ENCODE results near the gene PHF5A.

Gene PHF5A

GRCh38 chr22:41429232-41429950 lies 39.1 kb downstream of the PHF5A start:
- Histone ChIP-seq H3K27me3 (no peaks in the 10 kb centered on the region), H3K36me3 (peaks cover 8% of the 10 kb centered on the region), H3K4me1 (no peaks in the 10 kb centered on the region), H3K9me3 (no peaks in the 10 kb centered on the region), H3K4me3 (ENCODE audit: low read depth, low read length) (no peak overlapping the region)
- DNase-seq: no peak
- no peak for TF ChIP-seq CTCF (IDR thresholded peaks at IDR 0.05; ENCODE audit: low read depth, low read length)

- no peaks in the 10 kb centered on the region for H3K9me3 ChIP-seq
- no peak for DNase-seq
- TF ChIP-seq CTCF (IDR thresholded peaks at IDR 0.05; ENCODE audit: low read depth, low read length): no peak
- H3K36me3 ChIP-seq: no peaks in the 10 kb centered on the region
- H3K4me1 ChIP-seq: no peaks in the 10 kb centered on the region
- no peak overlapping the region for H3K4me3 ChIP-seq (ENCODE audit: low read depth, low read length)
- H3K27me3 ChIP-seq: no peaks in the 10 kb centered on the region
These were observed 42.7 kb downstream of the PHF5A start for GRCh38 chr22:41425660-41426365.

- TF ChIP-seq CTCF (IDR thresholded peaks at IDR 0.05; ENCODE audit: low read depth, low read length): no peak
- Histone ChIP-seq H3K36me3 (no peaks in the 10 kb centered on the region), H3K4me3 (ENCODE audit: low read depth, low read length) (no peak overlapping the region), H3K9me3 (no peaks in the 10 kb centered on the region), H3K27me3 (no peaks in the 10 kb centered on the region), H3K4me1 (no peaks in the 10 kb centered on the region; the same call in 1 of the 2 replicates)
- DNase-seq: no peak
These were observed 49.8 kb downstream of the PHF5A start for GRCh38 chr22:41418717-41419116.

- TF ChIP-seq CTCF (IDR thresholded peaks at IDR 0.05; ENCODE audit: low read depth, low read length): no peak
- Histone ChIP-seq H3K27me3 (no peaks in the 10 kb centered on the region), H3K4me3 (ENCODE audit: low read depth, low read length) (no peak overlapping the region), H3K36me3 (no peaks in the 10 kb centered on the region), H3K9me3 (no peaks in the 10 kb centered on the region), H3K4me1 (no peaks in the 10 kb centered on the region; the same call in 1 of the 2 replicates)
- no peak for DNase-seq
These were observed 50.7 kb downstream of the PHF5A start for GRCh38 chr22:41417622-41418390.

GRCh38 chr22:41415554-41415953 lies 52.9 kb downstream of the PHF5A start:
- Histone ChIP-seq H3K9me3 (no peaks in the 10 kb centered on the region), H3K27me3 (no peaks in the 10 kb centered on the region), H3K4me1 (no peaks in the 10 kb centered on the region; the same call in 1 of the 2 replicates), H3K4me3 (ENCODE audit: low read depth, low read length) (no peak overlapping the region), H3K36me3 (no peaks in the 10 kb centered on the region)
- no peak for TF ChIP-seq CTCF (IDR thresholded peaks at IDR 0.05; ENCODE audit: low read depth, low read length)
- DNase-seq: no peak

All from BE2C (cell line).